NAMALWA (cell line): ENCODE data around the gene LMAN2.
A peak's percentile ranks its signal among the peaks of the same experiment; 100 is the strongest.

ENCODE experiments used
- DNase-seq: peaks from one replicate; pipeline ENCODE4 v3.0.0-alpha.2; 2015; ENCODE audit warnings: low spot score

LMAN2 gene

DNA sequence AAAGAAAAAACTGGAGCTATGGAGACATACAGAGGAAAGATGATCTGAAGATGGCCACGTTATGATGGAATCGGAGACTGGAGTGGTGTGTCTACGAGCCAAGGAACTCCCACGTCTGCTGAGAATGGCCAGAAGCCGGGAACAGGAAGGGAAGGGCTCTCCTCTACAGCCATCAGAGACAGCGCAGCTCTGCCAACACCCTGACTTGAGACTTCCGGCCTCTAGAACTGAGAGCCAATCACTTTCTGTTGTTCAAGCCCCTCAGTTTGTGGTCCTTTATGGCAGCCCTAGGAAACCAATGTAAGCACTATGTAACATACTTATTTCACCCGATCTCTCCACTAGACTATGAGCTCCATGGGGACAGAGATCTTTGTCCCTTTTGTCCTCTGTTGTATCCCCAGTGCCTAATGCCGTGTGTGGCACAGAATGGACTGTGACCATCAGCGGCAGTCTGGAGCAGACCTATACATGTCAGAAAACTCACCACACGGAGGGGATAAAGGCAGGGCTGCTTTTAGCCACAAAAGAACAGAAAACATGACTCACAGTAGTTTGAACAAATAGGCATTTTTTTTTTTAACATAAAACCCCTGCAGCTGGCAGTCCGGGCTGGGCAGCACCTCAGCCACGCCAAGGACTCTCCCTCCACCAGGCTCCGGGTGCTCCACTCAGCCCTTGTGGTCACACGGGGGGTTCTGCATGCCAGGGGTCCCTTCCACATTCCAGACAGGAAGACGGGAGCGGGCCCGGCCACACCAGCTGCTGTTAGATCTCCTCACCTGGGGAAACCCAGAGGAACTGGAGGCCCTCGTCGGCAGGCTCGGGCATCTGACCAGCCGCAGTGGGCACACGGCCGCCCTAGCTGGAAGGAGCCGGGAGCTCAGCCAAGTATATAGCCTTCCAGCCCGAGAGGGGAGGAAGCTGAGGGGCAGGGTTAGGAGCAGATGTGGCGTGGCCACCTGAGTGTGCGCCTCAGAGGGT is 23.6 kb downstream of the LMAN2 start:
- DNase-seq = no peak

DNA sequence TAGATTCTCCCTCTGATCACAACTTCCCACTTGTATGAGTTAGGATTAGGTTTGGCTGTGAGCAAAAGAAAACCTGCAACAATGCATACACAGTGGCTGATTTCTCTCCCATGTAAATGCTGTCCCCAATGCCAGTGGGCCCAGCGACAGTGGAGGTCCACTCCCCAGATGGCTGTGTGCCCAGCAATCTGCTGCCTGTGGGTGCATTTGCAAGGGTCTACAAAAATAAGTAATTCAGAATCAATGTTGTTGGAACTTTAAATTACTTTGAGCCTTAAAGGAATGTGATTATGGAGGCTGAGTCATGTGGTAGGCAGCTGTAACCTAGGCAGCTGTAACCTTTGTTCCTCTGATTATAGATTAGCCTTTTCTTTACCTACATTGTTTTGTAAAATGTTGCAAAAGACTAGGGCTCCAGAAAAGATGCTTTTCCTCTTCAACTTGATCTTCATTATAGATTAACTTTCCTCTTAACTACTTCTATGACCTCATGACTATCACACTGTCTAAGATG is 25.5 kb downstream of the LMAN2 start:
- no peak for DNase-seq

DNA sequence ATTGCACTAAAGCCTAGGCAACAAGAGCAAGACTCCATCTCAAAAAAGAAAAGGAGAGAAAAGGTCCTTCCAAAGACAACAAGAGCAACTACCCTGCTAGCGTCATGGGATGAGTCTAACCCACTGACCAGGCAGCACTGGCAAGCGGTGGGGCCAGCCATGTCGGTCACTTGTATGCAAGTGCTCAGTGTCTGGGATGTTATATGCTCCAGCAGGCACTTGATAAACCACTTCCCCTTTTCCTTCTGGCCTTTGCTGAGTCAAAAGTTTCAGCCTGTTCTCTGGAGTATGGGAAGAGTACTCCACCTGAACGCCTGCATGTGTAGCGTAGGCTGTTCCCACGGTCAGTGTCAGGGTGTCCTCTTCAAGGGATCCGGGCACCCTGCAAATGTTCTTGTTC is 30.6 kb downstream of the LMAN2 start:
- DNase-seq = peak; percentile 36

DNA sequence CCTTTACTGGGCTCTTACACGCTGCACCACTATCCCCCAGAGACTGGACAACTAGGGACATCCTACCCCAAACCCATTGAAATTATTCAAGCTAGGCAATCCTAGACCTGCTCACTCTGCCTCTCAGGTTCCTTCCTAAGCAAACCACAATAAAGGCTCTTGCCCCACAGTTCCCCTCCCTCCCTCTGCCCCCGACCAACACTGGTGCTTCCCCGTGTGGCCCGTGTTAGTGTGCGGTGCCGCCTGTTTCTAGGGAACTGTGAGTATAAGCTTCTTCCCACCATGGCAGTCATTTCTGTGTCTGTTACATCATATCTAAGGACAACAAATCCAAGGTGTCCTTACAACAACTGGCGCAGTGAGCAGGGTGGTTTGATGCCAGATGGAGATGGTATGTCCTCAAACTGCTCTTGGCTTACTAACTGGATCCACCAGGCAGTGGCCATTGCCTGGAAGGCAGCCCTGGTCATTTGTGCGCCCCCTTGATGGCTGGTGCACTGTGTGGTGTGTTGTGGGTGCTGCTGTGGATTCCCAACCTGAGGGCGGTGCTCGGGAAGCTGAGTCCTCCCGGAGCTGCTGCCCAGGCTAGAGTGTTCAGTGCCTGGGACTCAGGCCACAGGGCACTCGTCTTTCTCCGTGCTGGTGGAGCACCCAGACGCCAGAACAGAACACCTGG is 31.4 kb downstream of the LMAN2 start:
- no peak for DNase-seq

DNA sequence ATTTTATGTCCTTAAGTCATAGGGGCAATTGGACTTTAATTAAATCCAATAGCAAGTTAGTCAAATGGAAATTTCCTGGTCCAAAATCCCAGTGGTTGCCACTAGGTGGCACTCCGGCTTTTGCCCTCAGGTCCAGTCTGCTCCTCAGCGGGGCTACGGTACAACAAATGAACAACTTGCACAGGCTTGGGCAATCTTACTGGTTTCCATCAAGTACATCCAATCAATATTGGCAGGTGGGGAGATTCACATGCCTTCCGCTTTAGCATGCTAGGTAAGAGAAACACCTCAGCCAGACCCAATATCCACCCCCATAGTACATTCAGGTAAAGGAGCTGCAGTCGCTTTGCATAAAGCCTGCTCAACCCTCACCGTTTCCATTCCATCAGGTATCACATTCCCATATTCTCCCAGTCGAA is 33.5 kb downstream of the LMAN2 start:
- peak; percentile 89 for DNase-seq

DNA sequence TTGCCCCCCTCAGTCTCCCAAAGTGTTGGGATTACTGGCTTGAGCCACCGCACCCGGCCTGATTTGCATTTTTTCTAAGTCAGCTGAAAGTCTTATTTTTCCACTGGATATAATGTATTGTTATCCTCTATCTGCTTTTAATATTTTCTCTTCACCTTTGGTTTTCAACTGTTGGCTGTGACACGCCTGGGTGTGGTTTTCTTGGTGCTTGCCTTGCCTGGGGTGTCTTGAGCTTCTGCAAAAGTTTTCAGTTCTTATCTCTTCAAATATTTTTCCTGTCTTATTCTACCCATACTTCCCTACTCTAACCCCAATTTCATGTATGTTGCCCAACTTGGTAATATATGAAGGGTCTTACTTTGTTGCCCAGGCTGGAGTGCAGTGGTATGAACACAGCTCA is 35.5 kb downstream of the LMAN2 start:
- DNase-seq = no peak

DNA sequence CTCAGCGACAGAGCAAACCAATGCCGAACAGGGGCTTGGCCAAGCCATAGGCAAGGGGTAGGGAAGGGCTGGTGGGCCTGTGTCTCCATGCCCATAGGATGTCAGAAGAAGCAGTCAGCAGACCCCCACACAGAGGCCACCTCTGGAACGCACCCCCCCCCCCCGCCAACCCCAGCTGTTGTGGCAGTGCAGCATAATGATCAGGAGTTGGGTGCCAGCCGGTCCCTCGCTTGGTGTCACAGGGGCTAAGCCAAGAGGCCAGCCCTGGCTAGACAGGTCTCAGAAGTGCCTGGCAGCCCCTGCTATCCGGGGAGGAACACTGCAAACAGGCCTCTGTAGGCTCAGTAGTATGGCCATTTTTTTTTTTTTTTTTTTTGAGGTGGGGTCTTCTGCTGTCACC is 36.1 kb downstream of the LMAN2 start:
- no peak for DNase-seq

DNA sequence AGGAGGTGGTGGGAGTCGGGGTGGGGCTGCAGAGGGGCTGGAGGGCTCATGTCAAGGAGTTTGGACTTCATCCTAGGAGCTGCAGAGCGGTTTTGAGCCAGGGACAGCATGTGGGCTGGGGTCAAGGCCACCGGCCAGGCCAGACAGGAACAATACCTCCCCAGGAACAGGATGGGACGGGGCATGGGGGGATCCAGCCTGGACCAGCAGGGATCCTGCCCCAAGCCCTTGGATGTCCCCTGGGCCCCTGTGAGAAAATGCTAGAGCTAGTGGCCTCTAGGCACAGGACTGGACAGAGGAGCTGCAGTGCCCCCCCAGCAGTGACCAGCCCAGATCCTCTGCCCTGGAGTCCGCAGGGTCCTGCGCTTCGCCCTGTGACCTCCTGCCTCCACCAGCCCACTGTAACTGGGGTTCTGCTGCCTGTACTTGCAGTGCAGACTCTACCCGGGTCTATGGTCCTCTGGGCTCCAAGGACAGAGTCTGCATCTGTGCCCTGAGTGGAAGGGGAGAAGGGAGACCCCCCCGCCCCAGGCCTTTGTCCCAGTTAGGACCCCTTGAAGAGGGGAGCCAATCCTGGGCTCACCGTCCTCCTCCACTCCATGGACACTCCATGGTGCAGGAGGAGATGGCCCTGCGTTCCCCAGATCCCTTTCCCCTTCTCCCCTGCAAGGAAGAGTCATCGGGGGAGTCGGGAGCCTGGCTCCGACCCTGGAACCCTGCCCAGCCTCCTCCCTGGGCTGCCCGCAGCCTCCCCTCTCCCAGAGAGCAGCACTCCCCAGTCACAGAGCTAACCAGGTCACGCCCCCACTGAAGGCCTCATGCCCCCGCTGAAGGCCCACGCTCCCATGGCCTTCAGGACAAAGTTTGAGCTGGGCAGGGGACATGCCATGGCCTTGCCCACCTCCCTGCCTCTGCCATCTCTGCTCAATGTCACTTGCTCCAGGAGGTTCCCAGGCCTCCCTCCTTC is 36.8 kb downstream of the LMAN2 start:
- DNase-seq = no peak

DNA sequence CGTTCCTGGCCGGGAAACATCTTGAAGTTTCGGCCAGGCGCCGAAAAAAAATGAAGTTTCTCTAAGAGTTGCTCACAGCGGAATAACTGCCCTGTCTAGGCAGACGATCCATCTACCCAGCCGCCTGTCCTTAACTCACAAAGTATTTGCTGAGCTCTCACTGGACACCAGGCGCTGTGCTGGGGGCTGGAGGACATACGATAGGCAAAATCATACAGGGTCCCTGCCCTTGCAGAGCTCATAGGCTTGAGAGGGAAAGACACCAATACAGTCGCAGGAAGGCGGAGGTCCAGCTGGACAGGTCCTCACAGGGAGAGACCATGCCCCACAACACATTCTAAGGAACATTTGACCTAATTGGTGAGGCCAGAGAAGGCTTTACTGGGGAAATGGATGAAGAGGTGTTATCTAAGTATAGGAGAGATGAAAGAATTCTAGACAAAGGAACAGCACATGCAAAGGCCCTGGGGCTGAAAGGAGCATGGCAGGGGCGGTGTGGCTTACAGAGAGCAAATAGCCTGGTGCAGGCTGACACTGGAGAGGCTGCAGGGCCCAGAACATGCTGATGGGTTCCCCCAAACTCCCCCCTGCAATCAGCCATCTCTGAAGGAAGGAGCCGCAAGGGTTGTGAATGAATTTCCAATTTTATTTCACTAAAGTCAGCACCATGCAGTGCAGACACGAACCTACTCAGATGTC is 37.8 kb downstream of the LMAN2 start:
- no peak for DNase-seq

DNA sequence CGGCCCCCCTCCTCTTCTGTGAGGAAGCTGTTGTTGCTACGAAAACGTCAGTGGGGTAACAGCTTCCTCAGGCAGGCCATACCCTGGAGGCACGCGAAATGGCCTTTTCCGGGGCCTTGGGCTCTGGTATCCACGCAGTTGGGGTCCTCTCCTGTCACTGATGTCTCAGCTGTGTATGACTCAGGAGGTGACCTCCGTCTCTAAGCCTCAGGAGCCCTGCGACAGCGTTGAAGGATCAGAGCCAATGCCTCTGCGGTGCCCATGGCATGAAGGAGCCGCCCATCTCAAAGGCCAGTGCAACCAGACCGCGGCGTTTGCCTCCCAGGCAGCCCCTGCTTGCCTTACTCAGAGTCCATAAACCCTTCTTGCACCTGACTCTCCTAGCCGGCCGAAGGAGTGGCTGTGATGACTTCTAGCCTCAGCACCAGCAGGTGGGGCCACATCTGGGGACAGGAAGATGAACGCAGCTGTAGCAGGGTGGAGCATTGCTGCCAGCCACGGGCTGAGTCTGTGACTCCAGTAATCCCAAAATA is 38.8 kb downstream of the LMAN2 start:
- peak; percentile 94 for DNase-seq

DNA sequence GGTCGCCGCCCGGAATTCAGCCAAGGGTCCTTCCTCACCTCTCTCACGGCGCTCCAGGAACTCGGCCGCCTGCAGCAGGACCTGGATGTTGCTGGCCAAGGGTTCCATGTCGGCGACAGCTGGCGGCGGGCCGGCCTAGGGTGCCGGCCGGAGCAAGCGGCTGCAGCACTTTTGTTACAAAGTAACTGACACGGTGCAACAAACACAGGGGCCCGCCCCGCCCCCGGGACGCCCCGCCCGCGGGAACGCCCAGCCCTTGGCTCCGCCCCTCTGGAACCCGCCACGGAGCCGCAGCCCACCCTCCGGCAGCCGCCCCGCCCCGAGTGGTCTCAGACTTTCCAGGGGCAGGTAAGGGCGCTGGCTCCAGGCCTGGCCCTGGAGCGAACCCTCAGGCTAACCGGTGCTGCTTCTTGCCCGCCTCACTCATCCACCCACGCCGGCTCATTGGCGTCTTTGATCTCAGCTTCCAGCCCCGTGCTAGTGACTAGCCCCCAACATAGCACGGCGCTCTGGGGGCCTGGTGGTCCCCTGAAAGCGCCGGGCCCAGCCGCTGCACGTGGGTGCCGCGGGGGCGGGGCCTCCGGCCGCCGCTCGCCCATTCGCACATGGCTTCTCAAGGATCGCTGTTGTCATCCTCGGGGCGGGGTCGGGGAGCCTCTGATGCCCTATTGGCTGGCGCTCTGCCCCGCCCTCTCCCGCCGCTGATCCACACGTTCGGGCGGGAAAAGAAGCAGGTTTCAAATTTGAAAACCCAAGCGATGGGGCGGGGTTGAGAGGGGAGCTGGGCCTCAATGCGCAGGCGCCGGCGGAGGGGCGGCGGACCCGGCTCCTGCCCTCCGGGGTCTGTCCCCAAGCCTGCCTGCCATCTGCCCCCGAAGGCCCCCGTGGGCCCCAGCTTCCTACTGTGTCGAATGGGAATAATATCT is 39.5 kb downstream of the LMAN2 start, which contains the start of gene MXD3:
TSS of gene MXD3 (minus strand) at position 176 of the 926 bp plus-strand sequence. CDS start at position 108, 68 bp downstream.
- peak; percentile 98 for DNase-seq

DNA sequence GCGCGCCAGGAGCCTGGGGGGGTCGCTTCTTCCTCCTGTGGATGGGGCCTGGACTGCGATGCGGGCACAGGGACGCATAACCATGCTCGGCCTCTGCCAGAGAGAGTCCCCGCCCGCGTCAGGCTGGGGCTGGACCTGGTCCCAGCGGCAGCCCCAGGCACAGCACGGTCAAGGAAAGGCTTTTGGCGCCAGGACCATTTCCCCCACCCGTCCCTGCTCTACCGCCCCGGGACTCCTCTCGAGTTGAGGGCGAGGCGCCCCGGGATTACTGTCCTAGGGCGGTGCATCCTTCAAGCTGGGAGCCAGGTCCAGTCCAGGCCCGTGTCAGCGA is 40.1 kb downstream of the LMAN2 start:
- DNase-seq = no peak

DNA sequence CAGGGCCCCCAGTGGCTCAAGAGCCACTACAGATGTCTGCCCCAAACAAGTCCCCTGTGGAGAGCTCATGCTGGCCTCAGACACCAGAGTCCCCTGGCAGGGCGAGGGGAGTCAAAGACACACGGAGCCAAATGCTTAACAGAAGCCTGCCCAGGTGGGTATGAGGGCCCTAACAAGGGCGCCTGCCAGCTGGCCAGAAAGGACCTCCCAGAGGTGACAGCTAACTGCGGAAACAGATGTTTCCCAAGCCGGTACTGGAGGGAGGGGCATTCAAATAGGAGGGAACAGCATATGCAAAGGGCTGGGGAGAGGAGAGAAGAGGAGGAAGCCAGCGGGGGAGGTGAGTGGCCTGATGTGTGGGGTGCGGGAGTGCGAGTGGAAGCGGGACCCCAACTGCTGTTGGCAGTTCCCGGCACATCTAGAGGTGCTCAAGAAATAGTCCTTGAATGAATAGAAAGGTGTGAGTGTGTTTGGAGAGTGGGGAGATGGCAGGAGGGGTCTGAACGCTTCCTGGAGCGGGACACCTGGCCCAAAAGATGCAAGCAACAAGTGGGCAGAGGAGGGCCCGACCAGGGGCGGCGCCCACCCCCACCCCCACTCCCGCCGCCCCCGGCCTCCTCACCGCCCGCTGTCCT is 40.6 kb downstream of the LMAN2 start:
- DNase-seq = peak; percentile 95

DNA sequence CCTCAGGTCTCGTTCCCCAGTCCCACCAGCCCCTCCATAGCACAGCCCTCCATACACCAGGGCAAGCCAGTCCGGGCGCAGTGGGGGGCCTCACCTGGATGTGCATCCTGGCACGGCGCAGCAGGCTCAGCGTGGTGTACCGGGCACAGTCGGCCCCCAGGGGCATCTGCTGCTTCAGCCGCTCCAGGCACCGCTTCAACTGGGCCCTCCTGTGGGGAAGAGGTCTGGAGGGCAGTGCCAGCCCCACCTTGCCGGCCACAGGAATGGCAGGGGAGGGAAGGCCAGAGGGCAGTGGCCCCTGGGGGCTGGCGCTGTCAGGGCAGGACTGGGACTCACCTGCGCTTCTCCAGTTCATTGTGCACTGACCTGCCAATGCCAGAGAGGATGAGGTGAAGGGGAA is 41.1 kb downstream of the LMAN2 start:
- no peak for DNase-seq

DNA sequence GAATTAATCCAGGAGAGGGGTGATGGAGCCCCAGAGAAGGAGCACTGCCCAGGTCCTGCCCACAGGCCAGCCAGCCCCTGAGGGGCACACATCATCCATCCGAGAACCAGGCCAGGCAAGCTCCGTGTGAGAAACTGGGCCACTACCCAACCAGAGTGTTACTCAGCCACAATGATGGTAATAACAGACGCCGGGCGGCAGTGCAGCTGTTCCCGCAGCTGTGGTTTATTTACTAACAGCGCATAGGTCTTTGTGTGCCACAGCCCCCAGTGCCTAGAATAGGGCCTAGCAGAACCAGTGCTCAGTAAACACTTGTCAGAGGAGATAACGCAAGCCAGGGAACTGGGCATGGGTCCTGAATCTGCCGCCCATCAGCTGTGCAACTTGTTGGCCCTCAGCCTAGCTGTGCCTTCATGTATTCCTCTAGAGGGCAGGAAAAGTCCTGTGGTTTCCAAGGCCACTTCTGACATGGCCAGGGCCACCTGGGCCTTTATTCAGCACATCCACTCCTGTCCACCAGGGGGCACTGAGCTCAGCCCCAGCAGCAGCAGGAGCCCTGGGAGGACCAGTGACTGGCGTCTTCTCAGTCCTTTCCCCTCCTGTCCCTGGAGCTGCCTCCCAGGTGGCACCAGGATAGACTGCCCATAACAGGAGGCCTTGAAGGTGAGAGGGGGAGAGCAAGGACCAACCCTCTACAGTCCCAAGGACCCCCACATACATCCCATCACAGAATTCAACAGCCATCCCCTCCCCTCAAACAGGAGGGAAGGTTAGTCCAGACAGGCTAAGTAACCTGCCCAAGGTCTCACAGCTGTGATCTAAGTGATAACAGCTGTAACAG is 41.9 kb downstream of the LMAN2 start:
- DNase-seq = peak; percentile 88

DNA sequence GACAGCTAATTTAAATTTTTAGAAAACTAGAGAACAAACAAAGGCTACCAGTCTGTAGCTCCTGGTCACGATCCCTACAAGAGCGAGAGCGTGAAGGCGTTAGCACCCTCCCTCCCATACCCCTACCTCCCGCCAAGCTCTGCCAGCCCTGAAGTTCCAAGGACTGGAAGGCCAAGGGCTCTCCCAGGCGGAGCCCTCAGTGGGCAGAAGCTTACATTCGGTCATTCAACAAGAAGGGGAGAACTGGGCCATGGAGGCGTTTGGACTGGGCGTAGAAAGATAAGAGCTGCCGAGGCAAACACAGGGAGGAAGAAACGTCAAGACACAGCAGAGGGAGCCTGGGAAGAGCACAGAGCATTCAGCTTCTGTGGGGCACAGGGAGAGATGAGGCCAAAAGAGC is 42.7 kb downstream of the LMAN2 start:
- DNase-seq = peak; percentile 31

DNA sequence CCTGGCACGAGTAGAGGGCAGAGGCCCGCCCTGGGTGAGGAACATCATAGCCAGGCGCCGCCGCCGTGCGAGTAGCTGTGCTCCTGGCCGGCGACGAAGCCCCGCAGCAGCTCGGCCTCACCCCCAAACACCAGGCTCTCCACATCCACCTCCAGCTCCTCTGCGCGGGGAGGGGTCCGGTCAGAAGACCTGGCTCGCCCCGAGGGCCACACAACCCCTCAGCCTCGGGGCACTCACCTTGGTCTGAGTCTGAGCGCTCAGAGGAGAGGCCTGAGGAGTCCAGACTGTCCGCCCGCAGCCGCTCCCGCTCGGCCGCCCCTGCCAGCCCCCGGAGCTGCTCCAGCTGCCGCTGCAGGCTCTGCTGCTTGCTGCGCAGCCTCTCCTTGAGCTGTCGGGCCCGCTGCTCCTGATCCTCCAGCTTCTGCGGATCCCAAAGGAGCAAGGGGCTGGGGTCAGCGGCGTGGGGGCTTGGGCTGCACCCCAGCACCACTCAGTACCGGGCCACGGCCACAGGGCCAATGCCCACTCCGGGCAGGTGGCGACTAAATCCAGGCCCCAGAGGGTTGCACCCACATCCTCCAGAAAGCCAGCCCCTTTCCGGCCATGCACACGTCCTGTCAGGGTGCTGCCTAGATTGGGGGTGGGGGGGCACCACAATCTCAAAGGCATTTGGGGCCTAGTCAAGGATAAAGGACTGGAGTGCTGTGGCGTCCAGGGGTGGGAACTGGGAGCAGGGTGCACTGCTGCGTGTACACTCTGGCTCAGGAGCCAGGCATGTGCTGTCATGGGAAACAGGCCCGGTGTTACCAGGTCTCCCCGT is 43.7 kb downstream of the LMAN2 start:
- DNase-seq = no peak
